ENCODE data around the gene NAPSA. TPM values are rescaled to one million over a fixed set of nuclear protein-coding genes. Genes with fewer than 3 reads are reported as not detected.

Gene NAPSA
- total and polyA plus RNA-seq, 10 of the 15 experiments (the other 5 are each of a cell fraction or from before 2014, with no cell fraction given), result 6.7 to 45.4 (median 17.1) TPM

- H4K20me1 ChIP-seq (ENCODE audit: control insufficient read depth, insufficient read depth), result no peaks in the 10 kb centered on the region
- no peak overlapping the region for H3K27ac ChIP-seq (ENCODE audit: control insufficient read depth, insufficient read depth)
- no peak for FAIRE-seq
- in situ Hi-C loops (cut with MboI), result no loop called here
- CTCF ChIA-PET, result no interaction called here
- H3K4me1 ChIP-seq (ENCODE audit: control insufficient read depth, insufficient read depth, low read length), result no peaks in the 10 kb centered on the region
- ATAC-seq, result no peak
- peaks cover 0 to 41% of the 10 kb centered on the region in 2 experiments; a peak in 2 of 4 replicates for H3K36me3 ChIP-seq (ENCODE audit: control insufficient read depth in 2 of 2, insufficient read depth in 2 of 2, low read length in 1 of 2)
- TF ChIP-seq CBFB (IDR thresholded peaks at IDR 0.05; ENCODE audit: low read depth) (no peak), IRF3 (IDR thresholded peaks at IDR 0.05) (no peak), MEF2B (IDR thresholded peaks at IDR 0.05; ENCODE audit: partially characterized antibody, poor library complexity, severe bottlenecking) (no peak), EGR1 (IDR thresholded peaks at IDR 0.05; ENCODE audit: borderline replicate concordance in 1 of 2, low read depth in 2 of 2, low read length in 2 of 2) (no peak), BMI1 (IDR thresholded peaks at IDR 0.05; ENCODE audit: borderline replicate concordance) (no peak), HCFC1 (IDR thresholded peaks at IDR 0.05; ENCODE audit: low read length) (no peak), SUPT20H (IDR thresholded peaks at IDR 0.05; ENCODE audit: borderline replicate concordance, control insufficient read depth, low read depth, low read length) (no peak), RAD21 (IDR thresholded peaks at IDR 0.05; ENCODE audit: insufficient read depth, low read depth, low read length) (no peak), KAT2A (conservative IDR thresholded peaks at IDR 0.05; ENCODE audit: control insufficient read depth, low read depth, low read length) (no peak)
- H3K27me3 ChIP-seq (replicated peaks in 1 of 2; ENCODE audit: control insufficient read depth in 2 of 2, insufficient read depth in 2 of 2, low read length in 1 of 2), result no peaks in the 10 kb centered on the region
- H3K4me3 ChIP-seq, result no peak overlapping the region
- BruUV-seq (replicated peaks), result TSS peak; percentile 53
- POLR2A ChIA-PET, result no interaction called here
- no peak overlapping the region for H3K9ac ChIP-seq (ENCODE audit: control insufficient read depth, insufficient read depth, low read length)
- no peaks in the 10 kb centered on the region for H3K9me3 ChIP-seq (replicated peaks; ENCODE audit: control insufficient read depth, insufficient read depth, low read length)
- H3K4me2 ChIP-seq (ENCODE audit: control insufficient read depth, insufficient read depth), result no peak overlapping the region
- RAD21 ChIA-PET (ENCODE audit: unreplicated experiment), result no interaction called here
- no peak for DNase-seq (ENCODE audit: low read depth, low spot score)
- no peak overlapping the region for H2AFZ ChIP-seq (ENCODE audit: control insufficient read depth, low read depth, low read length)
- H3K79me2 ChIP-seq (ENCODE audit: control insufficient read depth, insufficient read depth, low read length), result no peaks in the 10 kb centered on the region; the same call in 1 of the 2 replicates
- 97% methylated on average over 44 of the region's 48 CpGs for WGBS (ENCODE audit: insufficient coverage, insufficient replicate concordance, low lambda C conversion rate, missing lambda C conversion rate)
- intact Hi-C loops (cut with micrococcal nuclease; ENCODE audit: unreplicated experiment), result no loop called here
- SMC1A ChIA-PET (ENCODE audit: uncharacterized antibody, unreplicated experiment), result interaction anchor here (0.6 kb wide), 2 partner anchors 8 to 59 kb away, joined by 3 read pairs; no protein-coding TSS in a partner anchor
Measured at GRCh38 chr19:50401605-50402450, 36.4 kb upstream of the NAPSA start.

Data from GM12878 (cell line).